8988T (cell line): Measurements from ENCODE around the gene EXOC6.

Experiments used
- DNase-seq: peaks from one replicate; pipeline ENCODE4 v3.0.0; 2011

Gene EXOC6

GRCh38 chr10:93067443-93068365 is 219.4 kb downstream of the EXOC6 start:
- no peak for DNase-seq

GRCh38 chr10:93068411-93069244 is 220.3 kb downstream of the EXOC6 start:
- DNase-seq: no peak

- no peak for DNase-seq
Observed at GRCh38 chr10:93069245-93069561, 220.9 kb downstream of the EXOC6 start.

GRCh38 chr10:93070378-93071176 is 222.3 kb downstream of the EXOC6 start:
- DNase-seq: no peak

- no peak for DNase-seq
Observed at GRCh38 chr10:93071177-93071472, 222.8 kb downstream of the EXOC6 start.

- DNase-seq: peak; percentile 94
Observed at GRCh38 chr10:93071674-93072224, 223.4 kb downstream of the EXOC6 start.

- no peak for DNase-seq
Observed at GRCh38 chr10:93072225-93072712, 223.9 kb downstream of the EXOC6 start.

- DNase-seq: no peak
Observed at GRCh38 chr10:93072713-93073538, 224.6 kb downstream of the EXOC6 start.

GRCh38 chr10:93073539-93074146 is 225.3 kb downstream of the EXOC6 start, which contains the start of gene CYP26A1:
Gene CYP26A1, plus strand, starts transcription at chr10:93073893. Its CDS starts 42 bp downstream, at chr10:93073935.
- DNase-seq: no peak

GRCh38 chr10:93074147-93074596 is 225.9 kb downstream of the EXOC6 start:
- DNase-seq: peak; percentile 89

- no peak for DNase-seq
Observed at GRCh38 chr10:93074597-93075368, 226.5 kb downstream of the EXOC6 start.

- DNase-seq: no peak
Observed at GRCh38 chr10:93075369-93076221, 227.3 kb downstream of the EXOC6 start.

- DNase-seq: no peak
Observed at GRCh38 chr10:93076871-93077270, 228.6 kb downstream of the EXOC6 start.

- DNase-seq: no peak
Observed at GRCh38 chr10:93077860-93078337, 229.6 kb downstream of the EXOC6 start.

GRCh38 chr10:93079663-93080349 is 231.5 kb downstream of the EXOC6 start:
- DNase-seq: no peak

- DNase-seq: no peak
Observed at GRCh38 chr10:93080350-93081046, 232.2 kb downstream of the EXOC6 start.

GRCh38 chr10:93081318-93081717 is 233.0 kb downstream of the EXOC6 start:
- DNase-seq: no peak

GRCh38 chr10:93081834-93082233 is 233.5 kb downstream of the EXOC6 start:
- no peak for DNase-seq
